GM19467 (cell line): ENCODE results near the gene OR9A2.

ENCODE experiments used
- ATAC-seq: cut with Tn5 transposase; IDR thresholded peaks from one replicate; pipeline ENCODE4 v1.9.1; 2021; ENCODE audit warnings: mild to moderate bottlenecking, moderate library complexity; ENCODE audit not compliant: unreplicated experiment

Gene OR9A2

DNA sequence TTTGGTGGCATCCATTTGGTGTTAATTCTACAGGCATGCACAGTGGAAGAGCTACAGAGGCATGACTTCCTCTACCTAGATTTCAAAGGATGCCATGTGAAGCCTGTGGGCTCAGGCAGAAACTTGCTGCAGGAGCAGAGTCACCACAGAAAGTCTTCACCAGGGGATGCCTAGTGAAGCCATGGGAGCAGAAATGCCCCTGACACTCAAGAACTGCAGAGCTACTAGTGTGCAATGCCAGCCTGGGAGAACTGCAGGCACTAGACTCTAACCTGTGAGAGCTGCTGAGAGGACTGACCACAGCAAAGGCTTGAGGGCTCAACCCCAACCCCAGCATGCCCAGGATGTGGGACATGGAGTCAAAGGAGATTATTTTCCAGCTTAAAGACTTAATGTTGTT lies 3.9 kb downstream of the OR9A2 start:
- ATAC-seq = no peak

DNA sequence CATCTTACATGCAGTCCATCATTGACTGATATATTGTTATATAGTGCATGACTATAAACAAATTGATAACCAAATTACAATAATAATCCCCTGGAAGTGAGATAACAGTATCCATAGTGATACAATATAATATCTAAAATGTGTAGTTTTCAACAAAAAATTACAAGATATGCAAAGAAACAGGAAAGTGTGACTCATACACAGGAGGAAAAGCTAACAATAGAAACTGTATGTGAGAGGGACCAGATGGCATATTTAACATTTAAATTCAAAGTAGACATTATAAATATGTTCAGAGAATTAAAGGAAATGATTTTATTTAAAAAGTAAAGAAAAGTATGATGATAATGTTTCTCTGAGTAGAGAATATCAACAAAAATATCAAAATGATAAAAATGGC lies 8.0 kb downstream of the OR9A2 start:
- no peak for ATAC-seq

- ATAC-seq = no peak
These were observed 9.9 kb downstream of the OR9A2 start for GRCh38 chr7:143016996-143017395.

DNA sequence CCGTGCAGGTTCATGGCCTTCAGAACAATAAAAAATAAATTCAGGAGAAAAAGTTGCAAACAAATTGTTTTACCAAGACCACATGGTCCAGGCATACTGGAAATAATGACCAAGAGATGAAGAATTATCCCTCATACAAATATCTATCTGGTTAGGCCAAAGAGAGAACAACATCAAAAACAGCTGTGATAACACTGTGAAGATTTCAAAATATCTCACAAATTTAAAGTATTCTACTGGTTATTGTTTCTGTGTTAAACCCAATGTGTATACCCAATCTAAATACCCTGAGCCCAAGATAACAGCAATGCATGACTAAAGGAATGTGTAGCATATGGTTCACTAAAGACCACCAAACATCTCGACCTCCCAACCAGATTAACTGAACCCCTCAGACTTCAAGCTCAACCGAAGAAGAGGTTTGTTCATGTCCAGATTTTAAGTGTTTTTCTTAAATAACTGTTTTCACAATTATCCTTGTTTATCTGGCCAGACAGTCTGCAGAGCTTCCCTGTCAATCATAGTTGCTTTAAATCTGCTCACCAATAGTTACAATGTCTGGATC lies 10.9 kb downstream of the OR9A2 start:
- ATAC-seq = no peak

GRCh38 chr7:143015084-143015483 lies 11.8 kb downstream of the OR9A2 start:
- peak; percentile 85 for ATAC-seq

DNA sequence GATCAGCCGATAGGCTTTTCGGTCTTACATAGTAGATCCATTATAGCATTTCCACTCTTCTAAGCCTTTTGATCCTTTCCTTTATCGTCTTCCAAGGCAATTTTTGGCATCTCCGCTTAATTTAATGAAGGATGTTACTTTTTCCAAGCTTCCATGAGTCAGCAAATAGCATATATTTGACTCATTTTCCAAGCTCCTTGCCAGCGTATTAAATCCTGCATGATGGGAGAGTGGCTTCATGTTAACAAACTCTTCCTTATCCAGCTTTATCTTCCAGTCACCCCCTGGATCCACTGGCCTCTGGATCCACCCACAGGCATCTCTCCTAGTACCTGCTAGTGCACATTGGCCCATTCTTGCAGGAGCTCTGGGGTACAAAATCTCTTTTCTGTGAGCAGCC lies 13.0 kb downstream of the OR9A2 start:
- ATAC-seq = no peak

DNA sequence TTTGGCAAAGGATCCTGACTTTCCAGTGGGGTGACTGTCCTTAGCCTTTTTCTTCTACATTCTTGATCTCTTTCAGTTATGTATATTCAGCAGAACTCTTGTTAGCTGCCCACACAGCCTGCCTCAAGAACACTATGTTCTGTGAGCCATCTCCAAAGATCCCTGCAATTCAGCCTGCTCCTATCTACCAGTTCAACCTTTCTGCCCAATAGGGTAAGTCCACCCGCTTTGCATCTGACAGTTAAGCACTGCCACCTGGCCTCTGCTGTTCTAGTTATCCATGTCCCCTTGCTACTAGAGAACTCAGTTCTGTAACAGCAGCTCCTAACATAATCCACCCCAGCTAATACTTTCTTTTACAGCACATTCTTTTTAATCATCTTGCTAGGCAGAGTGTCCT lies 13.5 kb downstream of the OR9A2 start:
- ATAC-seq = no peak

- ATAC-seq = no peak
These were observed 14.5 kb downstream of the OR9A2 start for GRCh38 chr7:143012409-143012808.

- no peak for ATAC-seq
These were observed 14.9 kb downstream of the OR9A2 start for GRCh38 chr7:143012001-143012400.

GRCh38 chr7:143008007-143008901 lies 18.7 kb downstream of the OR9A2 start:
- ATAC-seq = peak; percentile 74

DNA sequence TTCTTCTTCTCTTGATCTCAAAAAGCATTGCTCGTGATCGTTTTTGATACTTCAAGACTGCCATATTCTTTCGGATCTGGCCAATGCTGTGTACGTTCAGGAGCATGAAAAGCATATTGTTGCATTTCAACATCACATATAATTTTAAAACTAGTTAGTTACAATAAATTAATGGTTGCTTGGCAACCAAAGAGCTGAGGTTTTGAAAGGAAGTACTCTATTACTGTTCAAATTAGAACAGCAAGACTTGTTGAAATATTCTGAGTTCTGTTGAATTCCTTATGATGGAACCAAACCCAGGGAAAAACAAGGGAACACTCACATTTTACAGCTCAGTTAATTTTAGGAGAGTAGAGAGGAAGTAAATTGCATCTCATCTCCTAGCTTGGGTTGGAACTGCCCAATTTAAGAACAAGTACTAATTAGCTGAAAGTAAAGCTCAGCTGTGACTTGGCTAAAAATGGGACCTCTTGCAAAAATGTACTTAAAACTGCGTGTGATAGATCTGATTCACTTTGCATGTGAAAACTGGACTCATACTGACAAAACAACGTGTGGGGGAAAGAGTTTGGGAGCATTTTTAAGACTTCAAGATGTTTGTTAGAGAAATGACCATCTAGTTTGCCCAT lies 21.2 kb downstream of the OR9A2 start:
- ATAC-seq = no peak

GRCh38 chr7:143003393-143004051 lies 23.4 kb downstream of the OR9A2 start:
- peak; percentile 47 for ATAC-seq

GRCh38 chr7:143002898-143003297 lies 24.0 kb downstream of the OR9A2 start:
- no peak for ATAC-seq

GRCh38 chr7:143002106-143002505 lies 24.8 kb downstream of the OR9A2 start:
- no peak for ATAC-seq

DNA sequence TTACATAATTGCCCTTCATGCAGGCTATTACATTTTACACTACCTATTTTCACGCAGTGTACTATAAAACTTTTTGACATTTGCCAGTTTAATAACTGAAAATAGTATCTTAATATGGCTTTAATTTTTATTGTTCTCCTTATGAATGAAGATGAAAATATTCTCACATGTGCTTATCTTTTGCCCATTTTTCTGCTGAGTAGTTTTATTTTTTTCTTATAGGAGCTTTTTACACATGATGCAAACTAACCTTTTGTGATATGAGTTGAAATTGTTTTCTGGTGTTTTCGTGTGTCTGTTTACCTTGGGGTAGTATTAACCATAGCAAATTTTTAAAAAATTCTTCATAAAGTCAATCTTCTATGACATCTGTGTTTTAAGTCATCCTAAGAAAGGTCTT lies 26.3 kb downstream of the OR9A2 start:
- no peak for ATAC-seq

DNA sequence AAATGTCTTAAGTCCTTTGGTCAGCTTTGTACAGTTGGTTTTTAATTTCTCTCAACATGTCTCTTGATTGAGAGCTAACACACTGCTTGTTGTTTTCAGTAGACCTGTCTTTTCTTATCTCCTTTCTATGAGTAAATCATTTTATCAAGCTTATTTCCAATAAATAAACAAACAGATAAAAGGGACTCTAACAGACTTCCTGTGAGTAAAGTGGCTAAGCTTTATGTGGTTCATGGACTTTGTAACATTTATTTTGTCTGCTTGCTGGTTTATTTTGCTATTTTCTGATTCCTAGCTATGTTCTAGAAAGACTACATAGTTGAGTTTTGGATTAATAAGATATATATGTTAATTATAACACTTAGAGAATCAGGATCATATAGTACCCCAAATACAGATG lies 27.1 kb downstream of the OR9A2 start:
- ATAC-seq = no peak

DNA sequence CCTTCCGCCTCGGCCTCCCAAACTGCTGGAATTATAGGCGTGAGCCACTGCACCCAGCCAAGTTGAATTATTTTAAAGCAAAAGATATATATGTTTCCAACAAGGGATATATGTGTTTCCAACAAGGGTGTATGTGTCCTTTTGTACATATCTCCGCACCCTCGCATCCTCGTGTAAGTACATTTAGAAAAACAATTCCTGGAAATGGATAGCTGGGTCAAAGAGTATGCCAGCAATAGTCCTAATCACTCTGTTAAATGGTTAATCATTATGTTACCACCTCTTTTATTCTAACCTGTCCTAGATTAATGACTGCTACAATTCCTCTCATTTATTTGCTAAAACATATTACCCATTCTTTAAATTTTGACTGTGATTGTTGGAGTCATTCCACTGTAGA lies 28.0 kb downstream of the OR9A2 start:
- no peak for ATAC-seq

- ATAC-seq = no peak
These were observed 29.4 kb downstream of the OR9A2 start for GRCh38 chr7:142997456-142997989.

DNA sequence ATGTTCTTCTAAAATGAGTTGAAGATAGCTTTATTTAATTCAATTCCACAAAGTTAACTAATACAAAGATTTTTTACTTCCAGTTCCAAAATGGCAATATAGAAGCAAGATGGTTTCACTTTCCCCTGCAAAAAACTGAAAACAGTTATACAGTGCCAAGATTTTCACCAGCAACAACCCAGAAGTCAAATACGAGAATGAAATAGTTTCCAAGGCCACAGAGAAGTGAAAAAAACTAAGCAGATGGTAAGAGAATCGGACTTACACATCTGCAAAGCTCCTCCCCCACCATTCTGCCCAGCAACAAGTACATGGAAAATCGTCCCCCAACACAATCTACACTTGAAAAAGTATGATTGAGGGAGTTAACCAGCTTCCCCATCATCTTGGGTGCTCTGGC lies 34.5 kb downstream of the OR9A2 start:
- no peak for ATAC-seq

GRCh38 chr7:142984297-142984696 lies 42.6 kb downstream of the OR9A2 start:
- ATAC-seq = no peak

GRCh38 chr7:142983825-142984224 lies 43.1 kb downstream of the OR9A2 start:
- ATAC-seq = no peak
